IMR-90 (cell line): ENCODE results near the gene PAN2. TPM values are rescaled to one million over a fixed set of nuclear protein-coding genes. Genes with fewer than 3 reads are reported as not detected.

Experiments
- ATAC-seq: fragments of 200-7000 bp; cut with Tn5 transposase; 2 replicates; pipeline ENCODE4 v1.9.1; 2020; ENCODE audit warnings: low read depth, mild to moderate bottlenecking, moderate library complexity
- BruUV-seq: library from RNA; stranded (reverse); fragments of 400-500 nt; replicated peaks from 2 replicates; lab custom pipeline; 2021; lab: Mats Ljungman, UMichigan
- CTCF ChIA-PET: fragments of 300-600 bp; formaldehyde crosslinking; extraction: SDS; loops from one replicate; lab custom pipeline; 2021; ENCODE audit warnings: antibody characterized with exemption; lab: Yijun Ruan, JAX
- POLR2A ChIA-PET: fragments of 300-600 bp; sonication (Branson Sonifier 250); formaldehyde crosslinking; loops from one replicate; lab custom pipeline; 2022; ENCODE audit warnings: antibody characterized with exemption; ENCODE audit not compliant: unreplicated experiment; lab: Charles Lee
- DNase-seq: peaks from one replicate; pipeline ENCODE4 v3.0.0; 2013
- H2AFZ ChIP-seq: replicated peaks from 2 replicates; pipeline ENCODE3; 2013; ENCODE audit warnings: low read length, mild to moderate bottlenecking; ENCODE audit not compliant: poor library complexity
- H2AK5ac ChIP-seq: 2 replicates; pipeline ENCODE4 v1.6.1; 2013; ENCODE audit warnings: low read depth, low read length, inconsistent platforms
- H2AK9ac ChIP-seq: replicated peaks from 2 replicates; pipeline ENCODE3; 2013; ENCODE audit warnings: mild to moderate bottlenecking, low read depth, low read length, moderate library complexity; ENCODE audit not compliant: poor library complexity
- H2BK120ac ChIP-seq: 2 replicates; pipeline ENCODE4 v1.6.1; 2013; ENCODE audit warnings: low read depth, low read length, inconsistent platforms
- H2BK15ac ChIP-seq: 3 replicates; pipeline ENCODE4 v1.6.1; 2013; ENCODE audit warnings: low read depth, low read length, inconsistent platforms
- H2BK20ac ChIP-seq: 2 replicates; pipeline ENCODE4 v1.6.1; 2013; ENCODE audit warnings: low read depth, mild to moderate bottlenecking, inconsistent platforms, low read length, moderate library complexity
- H2BK5ac ChIP-seq: 2 replicates; pipeline ENCODE4 v1.6.1; 2013; ENCODE audit warnings: mild to moderate bottlenecking, low read depth, low read length, inconsistent platforms; ENCODE audit not compliant: poor library complexity, severe bottlenecking
- H3K14ac ChIP-seq: replicated peaks from 2 replicates; pipeline ENCODE4 v1.6.1; 2013; ENCODE audit warnings: low read depth, low read length, inconsistent platforms
- H3K18ac ChIP-seq: 2 replicates; pipeline ENCODE4 v1.6.1; 2013; ENCODE audit warnings: low read depth, low read length, control low read depth
- H3K23ac ChIP-seq: 2 replicates; pipeline ENCODE4 v1.6.1; 2013; ENCODE audit warnings: low read depth, low read length, inconsistent platforms
- H3K27ac ChIP-seq: 2 replicates; pipeline ENCODE4 v1.5.1; 2013; ENCODE audit warnings: mild to moderate bottlenecking, control low read depth, low read length; ENCODE audit not compliant: insufficient read depth
- H3K27me3 ChIP-seq: 2 replicates; pipeline ENCODE4 v1.6.1; 2013; ENCODE audit warnings: low read length; ENCODE audit not compliant: control insufficient read depth, insufficient read depth
- H3K36me3 ChIP-seq: 2 replicates; pipeline ENCODE4 v1.6.1; 2013; ENCODE audit warnings: low read length, mixed read lengths; ENCODE audit not compliant: control insufficient read depth, insufficient read depth
- H3K4ac ChIP-seq: 2 replicates; pipeline ENCODE4 v1.6.1; 2013; ENCODE audit warnings: low read depth, low read length, inconsistent platforms
- H3K4me1 ChIP-seq: 2 replicates; pipeline ENCODE4 v1.6.1; 2013; ENCODE audit warnings: low read length, mixed read lengths; ENCODE audit not compliant: control insufficient read depth, insufficient read depth
- H3K4me2 ChIP-seq: 2 replicates; pipeline ENCODE4 v1.6.1; 2013; ENCODE audit warnings: low read depth, mild to moderate bottlenecking, control low read depth, low read length, moderate library complexity
- H3K4me3 ChIP-seq: 2 replicates; pipeline ENCODE4 v1.5.1; 2013; ENCODE audit warnings: low read depth, mild to moderate bottlenecking, control low read depth, low read length, moderate library complexity; ENCODE audit not compliant: insufficient read depth
- H3K56ac ChIP-seq: 2 replicates; pipeline ENCODE4 v1.6.1; 2013; ENCODE audit warnings: low read length, inconsistent platforms; ENCODE audit not compliant: insufficient read depth; ENCODE audit errors: extremely low read depth
- H3K79me1 ChIP-seq, 2 experiments: 2 replicates each; pipeline ENCODE4 v1.6.1; 2013; ENCODE audit warnings: low read length in 2 of 2, inconsistent platforms in 1 of 2, low read depth in 1 of 2
- H3K9ac ChIP-seq: 2 replicates; pipeline ENCODE4 v1.6.1; 2013; ENCODE audit warnings: low read depth, low read length, control low read depth
- H3K9me1 ChIP-seq: 2 replicates; pipeline ENCODE4 v1.6.1; 2013; ENCODE audit warnings: low read length, inconsistent platforms; ENCODE audit not compliant: insufficient read depth
- H3K9me3 ChIP-seq: 2 replicates; pipeline ENCODE4 v1.6.1; 2013; ENCODE audit warnings: low read length; ENCODE audit not compliant: control insufficient read depth, insufficient read depth
- H4K20me1 ChIP-seq: 2 replicates; pipeline ENCODE4 v1.6.1; 2013; ENCODE audit warnings: low read length, inconsistent platforms; ENCODE audit not compliant: insufficient read depth
- H4K5ac ChIP-seq: 2 replicates; pipeline ENCODE4 v1.6.1; 2013; ENCODE audit warnings: mild to moderate bottlenecking, low read depth, low read length, control low read depth
- H4K8ac ChIP-seq, 2 experiments: 2 replicates each; pipeline ENCODE4 v1.6.1; 2013; ENCODE audit warnings: low read depth in 2 of 2, low read length in 2 of 2, control low read depth in 1 of 2, inconsistent platforms in 1 of 2
- H4K91ac ChIP-seq: 2 replicates; pipeline ENCODE4 v1.6.1; 2013; ENCODE audit warnings: low read depth, low read length, inconsistent platforms; ENCODE audit not compliant: insufficient read depth
- CEBPB ChIP-seq: IDR thresholded peaks from 2 replicates; pipeline ENCODE4 v1.6.1; 2012; ENCODE audit warnings: low read depth, low read length, improper control_type of control experiment
- MXI1 ChIP-seq: IDR thresholded peaks from 2 replicates; pipeline ENCODE4 v1.6.1; 2012; ENCODE audit warnings: low read depth, mild to moderate bottlenecking, low read length, moderate library complexity, borderline replicate concordance
- NFE2L2 ChIP-seq: fragments of 150-350 bp; IDR thresholded peaks from 2 replicates; pipeline ENCODE4 v1.6.1; 2016; ENCODE audit warnings: low read depth, mild to moderate bottlenecking, low read length
- POLR2A ChIP-seq: IDR thresholded peaks from 2 replicates; pipeline ENCODE4 v1.6.1; 2012; ENCODE audit warnings: mild to moderate bottlenecking, low read depth, low read length
- RFX5 ChIP-seq: IDR thresholded peaks from 2 replicates; pipeline ENCODE4 v1.8.0; 2012; ENCODE audit warnings: low read depth, mild to moderate bottlenecking, low read length, moderate library complexity
- SMC3 ChIP-seq: fragments of 150-350 bp; IDR thresholded peaks from 2 replicates; pipeline ENCODE4 v1.6.1; 2016; ENCODE audit warnings: low read depth, mild to moderate bottlenecking, antibody characterized with exemption, low read length, moderate library complexity
- WGBS, 2 experiments: methylation state at CpG; one replicate each; pipeline versions ENCODE4 v1.1.5 to v1.1.7; 2013; ENCODE audit warnings: missing lambda C conversion rate in 2 of 2; ENCODE audit not compliant: insufficient read length in 1 of 2; ENCODE audit errors: extremely low coverage in 2 of 2; 5-methylcytosine and 5-hydroxymethylcytosine counted together
- dilution Hi-C: fragments of 300-500 bp; cut with HindIII; formaldehyde crosslinking; loops from one replicate; pipeline ENCODE4 v1.14.3; 2018; ENCODE audit warnings: low sequenced_read_pairs; ENCODE audit not compliant: unreplicated experiment
- in situ Hi-C: fragments of 300-500 bp; cut with MboI; formaldehyde crosslinking; loops from 3 replicates; pipeline ENCODE4 v1.14.3; 2019; ENCODE audit warnings: low sequenced_read_pairs, inconsistent platforms, mixed read lengths
- intact Hi-C: fragments of 100-400 bp; cut with micrococcal nuclease; formaldehyde crosslinking; loops from 2 replicates; pipeline ENCODE4 v1.10.0; 2022
- polyA plus RNA-seq, 3 experiments: library from polyadenylated mRNA; depleted of rRNA; stranded (reverse); fragments of >200 nt; gene quantifications; 2 replicates each; pipeline ENCODE4 v1.2.3, GENCODE V29; 2012; ENCODE audit warnings: low replicate concordance in 1 of 3
- total RNA-seq: library from RNA; depleted of rRNA; stranded (reverse); fragments of >200 nt; gene quantifications from 2 replicates; pipeline ENCODE4 v1.2.3, GENCODE V29; 2012
- TF ChIP-seq, protein P1 (sequence below): conservative IDR thresholded peaks from 2 replicates; pipeline ENCODE4 v1.5.1; 2012; ENCODE audit warnings: mild to moderate bottlenecking, low read depth, low read length, improper control_type of control experiment
- TF ChIP-seq, protein P2 (sequence below): fragments of 150-350 bp; IDR thresholded peaks from 2 replicates; pipeline ENCODE4 v1.6.1; 2017; ENCODE audit warnings: mild to moderate bottlenecking, antibody characterized with exemption, low read length, low read depth
- TF ChIP-seq, protein P3 (sequence below): fragments of 150-350 bp; IDR thresholded peaks from 2 replicates; pipeline ENCODE4 v1.6.1; 2016; ENCODE audit warnings: low read depth, mild to moderate bottlenecking, low read length, moderate library complexity, borderline replicate concordance

Gene PAN2
- total and polyA plus RNA-seq, 2 of the 4 experiments (the other 2 are of a cell fraction): 9.7 to 20.2 TPM

DNA sequence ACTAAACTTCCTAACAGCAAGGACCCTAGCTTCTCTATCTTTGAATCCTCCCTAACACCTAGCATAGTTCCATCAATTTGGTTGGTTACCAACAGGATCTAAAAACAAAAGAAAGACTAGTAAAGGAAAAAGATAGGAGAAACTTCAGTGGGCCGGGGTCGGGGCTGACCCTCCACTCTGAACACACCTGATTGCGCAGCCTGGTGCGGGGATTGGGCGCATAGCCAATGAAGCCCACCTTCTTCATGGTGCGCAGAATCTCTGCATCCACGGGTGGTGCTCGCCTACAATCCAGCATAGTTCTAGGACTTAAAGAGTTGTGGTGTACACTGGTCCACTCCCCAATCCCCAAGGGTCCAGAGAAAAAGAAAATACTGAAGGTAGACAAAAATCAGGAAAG, 7.7 kb downstream of the PAN2 start:
- no CpG with 5 or more reads among the region's 8 CpGs for WGBS, 2 experiments
- in situ Hi-C loops: no loop called here
- POLR2A ChIA-PET: no interaction called here

More for the DNA sequence above, 7.7 kb downstream of the PAN2 start:
- no peak for DNase-seq
- H2BK120ac ChIP-seq: no peak overlapping the region
- H3K4me1 ChIP-seq: no peaks in the 10 kb centered on the region
- CTCF ChIA-PET: no interaction called here
- no peak overlapping the region for H4K5ac ChIP-seq
- H3K79me1 ChIP-seq: no peaks in the 10 kb centered on the region
- intact Hi-C loops: no loop called here
- no peak overlapping the region for H3K27ac ChIP-seq
- H3K36me3 ChIP-seq: peaks cover 35% of the 10 kb centered on the region
- no peaks in the 10 kb centered on the region for H3K9me3 ChIP-seq
- no TSS peak for BruUV-seq
- no peak overlapping the region for H2AK5ac ChIP-seq
- H3K18ac ChIP-seq: no peak overlapping the region
- no peak overlapping the region for H2BK5ac ChIP-seq
- no peak overlapping the region for H3K23ac ChIP-seq
- TF ChIP-seq POLR2A: no peak
- TF ChIP-seq, protein P1, sequence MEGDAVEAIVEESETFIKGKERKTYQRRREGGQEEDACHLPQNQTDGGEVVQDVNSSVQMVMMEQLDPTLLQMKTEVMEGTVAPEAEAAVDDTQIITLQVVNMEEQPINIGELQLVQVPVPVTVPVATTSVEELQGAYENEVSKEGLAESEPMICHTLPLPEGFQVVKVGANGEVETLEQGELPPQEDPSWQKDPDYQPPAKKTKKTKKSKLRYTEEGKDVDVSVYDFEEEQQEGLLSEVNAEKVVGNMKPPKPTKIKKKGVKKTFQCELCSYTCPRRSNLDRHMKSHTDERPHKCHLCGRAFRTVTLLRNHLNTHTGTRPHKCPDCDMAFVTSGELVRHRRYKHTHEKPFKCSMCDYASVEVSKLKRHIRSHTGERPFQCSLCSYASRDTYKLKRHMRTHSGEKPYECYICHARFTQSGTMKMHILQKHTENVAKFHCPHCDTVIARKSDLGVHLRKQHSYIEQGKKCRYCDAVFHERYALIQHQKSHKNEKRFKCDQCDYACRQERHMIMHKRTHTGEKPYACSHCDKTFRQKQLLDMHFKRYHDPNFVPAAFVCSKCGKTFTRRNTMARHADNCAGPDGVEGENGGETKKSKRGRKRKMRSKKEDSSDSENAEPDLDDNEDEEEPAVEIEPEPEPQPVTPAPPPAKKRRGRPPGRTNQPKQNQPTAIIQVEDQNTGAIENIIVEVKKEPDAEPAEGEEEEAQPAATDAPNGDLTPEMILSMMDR: no peak
- no peak for TF ChIP-seq RFX5
- no peak for TF ChIP-seq MXI1
- TF ChIP-seq, protein P2, sequence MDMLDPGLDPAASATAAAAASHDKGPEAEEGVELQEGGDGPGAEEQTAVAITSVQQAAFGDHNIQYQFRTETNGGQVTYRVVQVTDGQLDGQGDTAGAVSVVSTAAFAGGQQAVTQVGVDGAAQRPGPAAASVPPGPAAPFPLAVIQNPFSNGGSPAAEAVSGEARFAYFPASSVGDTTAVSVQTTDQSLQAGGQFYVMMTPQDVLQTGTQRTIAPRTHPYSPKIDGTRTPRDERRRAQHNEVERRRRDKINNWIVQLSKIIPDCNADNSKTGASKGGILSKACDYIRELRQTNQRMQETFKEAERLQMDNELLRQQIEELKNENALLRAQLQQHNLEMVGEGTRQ: no peak
- TF ChIP-seq NFE2L2: no peak
- TF ChIP-seq, protein P3, sequence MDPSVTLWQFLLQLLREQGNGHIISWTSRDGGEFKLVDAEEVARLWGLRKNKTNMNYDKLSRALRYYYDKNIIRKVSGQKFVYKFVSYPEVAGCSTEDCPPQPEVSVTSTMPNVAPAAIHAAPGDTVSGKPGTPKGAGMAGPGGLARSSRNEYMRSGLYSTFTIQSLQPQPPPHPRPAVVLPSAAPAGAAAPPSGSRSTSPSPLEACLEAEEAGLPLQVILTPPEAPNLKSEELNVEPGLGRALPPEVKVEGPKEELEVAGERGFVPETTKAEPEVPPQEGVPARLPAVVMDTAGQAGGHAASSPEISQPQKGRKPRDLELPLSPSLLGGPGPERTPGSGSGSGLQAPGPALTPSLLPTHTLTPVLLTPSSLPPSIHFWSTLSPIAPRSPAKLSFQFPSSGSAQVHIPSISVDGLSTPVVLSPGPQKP: no peak
- TF ChIP-seq CEBPB: no peak
- TF ChIP-seq SMC3: no peak
- ATAC-seq: no peak
- no peak overlapping the region for H4K8ac ChIP-seq
- H3K14ac ChIP-seq: no peak overlapping the region
- H4K20me1 ChIP-seq: no peaks in the 10 kb centered on the region
- H3K9me1 ChIP-seq: no peaks in the 10 kb centered on the region
- H3K4me3 ChIP-seq: no peak overlapping the region
- H2BK20ac ChIP-seq: no peak overlapping the region
- dilution Hi-C loops: no loop called here
- H3K9ac ChIP-seq: no peak overlapping the region
- no peak overlapping the region for H3K4me2 ChIP-seq
- no peak overlapping the region for H3K56ac ChIP-seq
- H4K91ac ChIP-seq: no peak overlapping the region
- no peaks in the 10 kb centered on the region for H3K27me3 ChIP-seq
- no peak overlapping the region for H2AFZ ChIP-seq
- H2AK9ac ChIP-seq: no peak overlapping the region
- no peak overlapping the region for H2BK15ac ChIP-seq
- H3K4ac ChIP-seq: no peak overlapping the region
